ENCODE results near the gene ENPEP. TPM values are rescaled to one million over a fixed set of nuclear protein-coding genes. Genes with fewer than 3 reads are reported as not detected.
A peak's percentile ranks its signal among the peaks of the same experiment; 100 is the strongest.

Gene ENPEP
- total and polyA plus RNA-seq, 12 donors = 2.2 to 14.9 (median 3.9) TPM

DNA sequence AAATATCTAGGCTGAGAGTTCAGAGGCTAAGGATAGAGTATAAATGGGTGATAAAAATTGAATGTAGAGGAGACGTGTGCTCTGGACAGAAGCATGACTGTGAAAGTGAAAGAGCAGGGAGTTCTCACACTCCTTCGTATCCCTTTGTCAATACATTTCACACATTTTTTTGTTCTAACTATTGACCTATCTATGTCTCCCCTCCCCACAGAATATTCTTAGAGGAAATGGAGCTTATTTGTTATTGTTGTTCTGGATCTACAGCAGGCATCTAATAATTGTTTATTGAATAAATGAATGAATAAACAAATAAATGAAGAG is 57.6 kb downstream of the ENPEP start:
- H3K27ac ChIP-seq = no peak overlapping the region
- no peaks in the 10 kb centered on the region for H3K36me3 ChIP-seq
- WGBS, 2 donors = 54 to 57% methylated on average over 2 of the region's 2 CpGs
- peaks cover 0 to 8% (median 0%) of the 10 kb centered on the region in 7 donors for H3K27me3 ChIP-seq
- peaks cover 0 to 17% (median 3%) of the 10 kb centered on the region in 11 donors for H3K9me3 ChIP-seq
- no peak overlapping the region for H3K4me3 ChIP-seq
- H3K4me1 ChIP-seq = no peaks in the 10 kb centered on the region
- DNase-seq (no peak), ATAC-seq (no peak)
- TF ChIP-seq, protein P1, sequence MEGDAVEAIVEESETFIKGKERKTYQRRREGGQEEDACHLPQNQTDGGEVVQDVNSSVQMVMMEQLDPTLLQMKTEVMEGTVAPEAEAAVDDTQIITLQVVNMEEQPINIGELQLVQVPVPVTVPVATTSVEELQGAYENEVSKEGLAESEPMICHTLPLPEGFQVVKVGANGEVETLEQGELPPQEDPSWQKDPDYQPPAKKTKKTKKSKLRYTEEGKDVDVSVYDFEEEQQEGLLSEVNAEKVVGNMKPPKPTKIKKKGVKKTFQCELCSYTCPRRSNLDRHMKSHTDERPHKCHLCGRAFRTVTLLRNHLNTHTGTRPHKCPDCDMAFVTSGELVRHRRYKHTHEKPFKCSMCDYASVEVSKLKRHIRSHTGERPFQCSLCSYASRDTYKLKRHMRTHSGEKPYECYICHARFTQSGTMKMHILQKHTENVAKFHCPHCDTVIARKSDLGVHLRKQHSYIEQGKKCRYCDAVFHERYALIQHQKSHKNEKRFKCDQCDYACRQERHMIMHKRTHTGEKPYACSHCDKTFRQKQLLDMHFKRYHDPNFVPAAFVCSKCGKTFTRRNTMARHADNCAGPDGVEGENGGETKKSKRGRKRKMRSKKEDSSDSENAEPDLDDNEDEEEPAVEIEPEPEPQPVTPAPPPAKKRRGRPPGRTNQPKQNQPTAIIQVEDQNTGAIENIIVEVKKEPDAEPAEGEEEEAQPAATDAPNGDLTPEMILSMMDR (IDR thresholded peaks at IDR 0.05) = no peak
- intact Hi-C loops (cut with DNase I) = no loop called here

DNA sequence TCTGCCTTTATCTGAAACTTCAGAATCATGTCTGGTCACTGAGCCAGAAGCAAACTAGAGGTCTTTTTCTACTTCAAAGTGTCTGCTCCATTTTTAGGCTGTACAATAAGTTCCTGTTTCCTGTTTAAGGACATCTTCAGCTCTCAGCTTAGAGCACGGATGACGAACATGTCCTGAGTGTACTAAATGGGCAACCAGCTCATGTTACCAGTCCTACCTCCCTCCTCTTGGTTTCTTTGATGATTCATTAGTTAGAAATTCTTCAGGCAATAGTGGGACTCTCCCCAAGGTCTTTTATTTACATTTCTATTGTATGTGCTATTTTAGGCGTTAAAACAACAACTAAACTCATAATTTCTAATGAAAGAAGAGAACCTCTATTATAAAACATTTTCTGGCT is 58.0 kb downstream of the ENPEP start:
- Histone ChIP-seq H3K27ac (no peak overlapping the region), H3K4me1 (no peaks in the 10 kb centered on the region), H3K4me3 (no peak overlapping the region), H3K9me3 (peaks cover 0 to 17% (median 3%) of the 10 kb centered on the region in 11 donors), H3K36me3 (no peaks in the 10 kb centered on the region), H3K27me3 (peaks cover 0 to 8% (median 0%) of the 10 kb centered on the region in 7 donors)
- WGBS, 2 donors = 53 to 58% methylated on average over 3 of the region's 3 CpGs
- peak in 1 of 8 donors; percentile 37 for ATAC-seq
- intact Hi-C loops (cut with DNase I) = no loop called here
- DNase-seq = no peak
- TF ChIP-seq, protein P1 (IDR thresholded peaks at IDR 0.05) = no peak

DNA sequence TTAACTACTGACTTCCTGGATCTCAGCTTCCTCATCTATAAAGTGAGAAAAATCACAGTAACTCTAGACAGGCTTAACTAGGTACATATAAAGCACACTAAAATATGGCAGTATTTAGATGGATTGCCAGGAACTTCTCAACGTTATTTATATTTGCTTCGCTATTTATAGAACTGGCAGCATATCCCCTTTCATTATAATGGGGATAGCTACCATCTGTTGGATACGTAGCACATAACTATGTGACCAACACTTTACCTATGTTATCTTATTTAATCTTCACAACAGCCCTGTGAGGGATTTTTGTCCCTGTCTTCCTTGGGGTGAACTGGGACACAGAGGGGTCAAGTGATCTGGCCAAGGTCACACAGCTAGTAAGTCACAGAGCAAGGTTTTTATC is 64.6 kb downstream of the ENPEP start:
- intact Hi-C loops (cut with DNase I) = no loop called here
- no peak overlapping the region for H3K27ac ChIP-seq

DNA sequence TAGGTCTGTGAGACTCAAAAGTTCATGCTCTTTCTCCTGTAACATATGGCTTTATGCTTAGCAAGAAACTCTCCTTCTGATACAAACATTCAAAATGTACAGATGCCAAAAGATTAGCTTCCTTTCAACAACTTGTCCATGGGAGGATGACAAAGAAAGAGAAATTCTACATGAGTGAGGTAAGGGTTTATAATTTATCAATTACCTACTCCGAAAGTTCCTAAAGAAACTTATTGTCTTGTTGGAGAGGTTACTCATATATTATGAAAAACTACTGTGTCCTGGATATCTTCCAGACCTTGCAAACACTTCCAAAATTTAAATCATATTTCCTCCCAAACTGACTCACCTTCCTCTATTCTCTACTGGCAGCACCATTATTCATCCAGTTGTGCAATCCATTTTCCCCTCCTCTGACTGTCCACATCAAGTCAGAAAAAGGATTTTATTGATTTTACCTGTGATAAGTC is 65.1 kb downstream of the ENPEP start:
- H3K9me3 ChIP-seq = peaks cover 0 to 17% (median 3%) of the 10 kb centered on the region in 11 donors
- no peaks in the 10 kb centered on the region for H3K36me3 ChIP-seq
- TF ChIP-seq, protein P1 (IDR thresholded peaks at IDR 0.05) = no peak
- H3K4me1 ChIP-seq = peaks cover 0 to 10% (median 0%) of the 10 kb centered on the region in 9 donors
- intact Hi-C loops (cut with DNase I) = no loop called here
- no peak overlapping the region for H3K27ac ChIP-seq
- DNase-seq (no peak), ATAC-seq (no peak)
- 62 to 78% methylated on average over 1 of the region's 1 CpG for WGBS, 2 donors
- H3K27me3 ChIP-seq = peaks cover 0 to 1% (median 0%) of the 10 kb centered on the region in 7 donors
- no peak overlapping the region for H3K4me3 ChIP-seq

More for the DNA sequence above, 64.6 kb downstream of the ENPEP start:
- DNase-seq (no peak), ATAC-seq (no peak)
- Histone ChIP-seq H3K4me1 (peaks cover 0 to 10% (median 0%) of the 10 kb centered on the region in 9 donors), H3K27me3 (peaks cover 0 to 5% (median 0%) of the 10 kb centered on the region in 7 donors), H3K4me3 (no peak overlapping the region), H3K36me3 (no peaks in the 10 kb centered on the region), H3K9me3 (peaks cover 0 to 17% (median 3%) of the 10 kb centered on the region in 11 donors)
- 34 to 36% methylated on average over 3 of the region's 3 CpGs for WGBS, 2 donors
- TF ChIP-seq, protein P1 (IDR thresholded peaks at IDR 0.05) = no peak
